Liver (tissue), 9 donors: ENCODE results near the gene CCDC12. TPM values are rescaled to one million over a fixed set of nuclear protein-coding genes. Genes with fewer than 3 reads are reported as not detected.

Experiments
- DNase-seq: peaks from one replicate; pipeline ENCODE4 v3.0.0-alpha.2; 2017; ENCODE audit warnings: low spot score
- H3K27ac ChIP-seq, 2 donors: one replicate each; pipeline ENCODE4 v1.7.0; 2013; ENCODE audit warnings: inconsistent platforms in 2 of 2, low read length in 2 of 2, control low read depth in 1 of 2, low read depth in 1 of 2, mild to moderate bottlenecking in 1 of 2
- H3K27me3 ChIP-seq, 4 donors: one replicate each; pipeline versions ENCODE4 v1.6.1 to v1.7.0; 2013; ENCODE audit warnings: low read length in 3 of 4, inconsistent platforms in 1 of 4, mild to moderate bottlenecking in 1 of 4, moderate library complexity in 1 of 4; ENCODE audit not compliant: control insufficient read depth in 4 of 4, insufficient read depth in 4 of 4
- H3K36me3 ChIP-seq, 4 donors: one replicate each; pipeline versions ENCODE4 v1.6.1 to v1.7.0; 2013; ENCODE audit warnings: low read length in 3 of 4, mild to moderate bottlenecking in 3 of 4, low read depth in 1 of 4, moderate library complexity in 1 of 4; ENCODE audit not compliant: control insufficient read depth in 4 of 4, insufficient read depth in 3 of 4
- H3K4me1 ChIP-seq, 4 donors: one replicate each; pipeline versions ENCODE4 v1.6.1 to v1.7.0; 2013; ENCODE audit warnings: low read length in 3 of 4, mild to moderate bottlenecking in 3 of 4, moderate library complexity in 1 of 4; ENCODE audit not compliant: control insufficient read depth in 4 of 4, insufficient read depth in 4 of 4
- H3K4me3 ChIP-seq, 3 donors: one replicate each; pipeline versions ENCODE4 v1.6.1 to v1.7.0; 2013; ENCODE audit warnings: low read length in 3 of 3, control low read depth in 1 of 3, low read depth in 1 of 3, mild to moderate bottlenecking in 1 of 3
- H3K9ac ChIP-seq, 2 donors: one replicate each; pipeline ENCODE4 v1.7.0; 2013; ENCODE audit warnings: low read length in 2 of 2, mild to moderate bottlenecking in 2 of 2, moderate library complexity in 2 of 2, control low read depth in 1 of 2, low read depth in 1 of 2
- H3K9me3 ChIP-seq, 4 donors: one replicate each; pipeline versions ENCODE4 v1.6.1 to v1.7.0; 2013; ENCODE audit warnings: low read length in 3 of 4; ENCODE audit not compliant: control insufficient read depth in 4 of 4
- ATF3 ChIP-seq: IDR thresholded peaks from 2 replicates; pipeline ENCODE4 v1.6.1; 2016; ENCODE audit warnings: antibody characterized with exemption
- CTCF ChIP-seq: fragments of 150-350 bp; IDR thresholded peaks from 2 replicates; pipeline ENCODE4 v1.5.1; 2017; ENCODE audit warnings: improper control_type of control experiment, low read depth, low read length; ENCODE audit not compliant: missing input control
- EGR1 ChIP-seq, 2 donors: IDR thresholded peaks; 2 replicates each; pipeline ENCODE4 v1.6.1; 2016 to 2018; ENCODE audit warnings: antibody characterized with exemption in 2 of 2, low read depth in 2 of 2
- FOXA1 ChIP-seq: IDR thresholded peaks from 2 replicates; pipeline ENCODE4 v1.6.1; 2016; ENCODE audit warnings: antibody characterized with exemption
- FOXA2 ChIP-seq: IDR thresholded peaks from 2 replicates; pipeline ENCODE4 v1.6.1; 2016; ENCODE audit warnings: antibody characterized with exemption
- GABPA ChIP-seq, 2 donors: IDR thresholded peaks in 1 of 2; conservative IDR thresholded peaks in 1 of 2; 2 replicates each; pipeline ENCODE4 v1.6.1; 2016; ENCODE audit warnings: antibody characterized with exemption in 2 of 2, mild to moderate bottlenecking in 1 of 2, moderate library complexity in 1 of 2
- HNF4A ChIP-seq, 2 donors: conservative IDR thresholded peaks; 2 replicates each; pipeline ENCODE4 v1.6.1; 2016; ENCODE audit warnings: antibody characterized with exemption in 2 of 2, mild to moderate bottlenecking in 2 of 2
- HNF4G ChIP-seq: IDR thresholded peaks from 2 replicates; pipeline ENCODE4 v1.6.1; 2016; ENCODE audit warnings: antibody characterized with exemption
- JUND ChIP-seq, 2 donors: IDR thresholded peaks; 2 replicates each; pipeline ENCODE4 v1.6.1; 2016; ENCODE audit warnings: antibody characterized with exemption in 2 of 2
- MAX ChIP-seq: IDR thresholded peaks from 2 replicates; pipeline ENCODE4 v1.6.1; 2016; ENCODE audit warnings: antibody characterized with exemption
- NR2F2 ChIP-seq: IDR thresholded peaks from 2 replicates; pipeline ENCODE4 v1.6.1; 2016; ENCODE audit warnings: antibody characterized with exemption
- RAD21 ChIP-seq, 2 donors: IDR thresholded peaks; 2 replicates each; pipeline ENCODE4 v1.6.1; 2016; ENCODE audit warnings: antibody characterized with exemption in 2 of 2, mild to moderate bottlenecking in 2 of 2
- REST ChIP-seq: IDR thresholded peaks from 2 replicates; pipeline ENCODE4 v1.6.1; 2016; ENCODE audit warnings: antibody characterized with exemption, mild to moderate bottlenecking
- RXRA ChIP-seq, 2 donors: IDR thresholded peaks; 2 replicates each; pipeline ENCODE4 v1.6.1; 2017 to 2018; ENCODE audit warnings: antibody characterized with exemption in 2 of 2, mild to moderate bottlenecking in 1 of 2
- SP1 ChIP-seq: IDR thresholded peaks from 2 replicates; pipeline ENCODE4 v1.6.1; 2018; ENCODE audit warnings: antibody characterized with exemption, mild to moderate bottlenecking
- TAF1 ChIP-seq: conservative IDR thresholded peaks from 2 replicates; pipeline ENCODE4 v1.6.1; 2016; ENCODE audit warnings: antibody characterized with exemption, mild to moderate bottlenecking
- YY1 ChIP-seq: IDR thresholded peaks from 2 replicates; pipeline ENCODE4 v1.6.1; 2016; ENCODE audit warnings: antibody characterized with exemption, mild to moderate bottlenecking
- ZBTB33 ChIP-seq: IDR thresholded peaks from 2 replicates; pipeline ENCODE4 v1.6.1; 2016; ENCODE audit warnings: antibody characterized with exemption
- WGBS: extraction: QIAGEN DNeasy Blood & Tissue Kit; methylation state at CpG from one replicate; pipeline ENCODE4 v1.1.7; 2013; 5-methylcytosine and 5-hydroxymethylcytosine counted together
- polyA plus RNA-seq, 2 donors: library from polyadenylated mRNA; stranded (reverse) in 1 of 2; unstranded in 1 of 2; fragments of 200-250 nt in 1 of 2; fragments of >200 nt in 1 of 2; fragmentation: Nextera tagmentation in 1 of 2; extraction: Ambion mirVana in 1 of 2; gene quantifications; one replicate each; pipeline versions ENCODE4 v1.2.1 to v1.2.3, GENCODE V29; 2013 to 2015
- total RNA-seq, 2 donors: library from RNA; depleted of rRNA; stranded (reverse); fragments of >200 nt; gene quantifications; one replicate each; pipeline ENCODE4 v1.2.3, GENCODE V29; 2014
- donor health status: healthy.
- donor health status: healthy.
- donor health status: healthy.
- donor health status: healthy.
- donor health status: healthy.

The CCDC12 gene
- total and polyA plus RNA-seq, 4 donors = 8.5 to 35.1 (median 26.6) TPM

GRCh38 chr3:47005212-47006144, 28.9 kb upstream of the CCDC12 start:
- peaks cover 0 to 10% (median 3%) of the 10 kb centered on the region in 4 donors for H3K4me1 ChIP-seq
- no peak overlapping the region for H3K27ac ChIP-seq
- no peak for TF ChIP-seq MAX
- no peak for TF ChIP-seq CTCF
- H3K9me3 ChIP-seq = no peaks in the 10 kb centered on the region
- H3K9ac ChIP-seq = no peak overlapping the region
- no peaks in the 10 kb centered on the region for H3K27me3 ChIP-seq
- peaks cover 0 to 43% (median 8%) of the 10 kb centered on the region in 4 donors for H3K36me3 ChIP-seq
- no peak for DNase-seq
- WGBS = 91% methylated on average over 32 of the region's 32 CpGs
- no peak overlapping the region for H3K4me3 ChIP-seq

DNA sequence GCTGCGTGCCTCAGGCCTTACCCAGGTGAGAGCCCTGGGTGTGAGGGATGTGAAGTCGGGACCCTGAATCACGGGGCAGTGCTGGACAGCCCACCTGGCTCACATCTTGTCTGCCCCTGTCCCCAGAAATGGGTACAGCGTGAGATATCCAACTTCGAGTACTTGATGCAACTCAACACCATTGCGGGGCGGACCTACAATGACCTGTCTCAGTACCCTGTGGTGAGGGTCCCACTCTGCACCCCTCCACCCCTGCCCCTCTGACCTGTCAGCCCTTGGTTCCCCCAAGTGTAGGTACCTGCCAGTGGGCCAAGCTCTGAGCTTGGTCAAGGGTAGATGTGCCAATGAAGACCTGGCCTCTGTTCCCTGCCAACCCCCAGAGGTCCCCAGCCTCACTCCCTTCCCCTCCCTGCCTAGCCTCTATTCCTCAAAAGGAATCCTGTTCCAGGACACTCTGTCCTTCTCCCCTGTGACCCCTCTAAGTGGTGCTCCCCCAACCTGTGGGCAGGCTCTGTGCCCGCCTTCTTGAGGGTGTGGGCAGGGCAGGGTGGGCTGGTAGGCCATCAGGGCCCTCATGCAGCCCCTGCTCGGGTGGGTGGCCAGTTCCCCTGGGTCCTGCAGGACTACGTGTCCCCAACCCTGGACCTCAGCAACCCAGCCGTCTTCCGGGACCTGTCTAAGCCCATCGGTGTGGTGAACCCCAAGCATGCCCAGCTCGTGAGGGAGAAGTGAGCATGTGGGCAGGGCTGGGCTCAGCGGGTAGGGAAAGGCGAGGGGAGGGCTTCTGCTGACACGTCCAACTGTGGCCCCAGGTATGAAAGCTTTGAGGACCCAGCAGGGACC, 28.0 kb upstream of the CCDC12 start:
- peaks cover 0 to 43% (median 8%) of the 10 kb centered on the region in 4 donors for H3K36me3 ChIP-seq
- DNase-seq = no peak
- 96% methylated on average over 17 of the region's 17 CpGs for WGBS

More for the DNA sequence above, 28.0 kb upstream of the CCDC12 start:
- Histone ChIP-seq H3K4me3 (no peak overlapping the region), H3K9ac (no peak overlapping the region), H3K27ac (no peak overlapping the region), H3K27me3 (no peaks in the 10 kb centered on the region), H3K4me1 (peaks cover 0 to 8% (median 1%) of the 10 kb centered on the region in 4 donors), H3K9me3 (no peaks in the 10 kb centered on the region)
- TF ChIP-seq REST (no peak), CTCF (no peak), EGR1 (IDR thresholded peaks at IDR 0.05; ENCODE audit: low read depth in 2 of 2) (no peak), HNF4A (conservative IDR thresholded peaks at IDR 0.05) (no peak), RAD21 (IDR thresholded peaks at IDR 0.05) (no peak), YY1 (no peak), ZBTB33 (no peak), NR2F2 (no peak), SP1 (no peak), ATF3 (no peak), HNF4G (no peak), FOXA1 (no peak), MAX (no peak), JUND (IDR thresholded peaks at IDR 0.05) (no peak), TAF1 (no peak), FOXA2 (no peak), RXRA (IDR thresholded peaks at IDR 0.05) (no peak), GABPA (IDR thresholded peaks at IDR 0.05 in 1 of 2, conservative IDR thresholded peaks at IDR 0.05 in 1 of 2) (no peak)
